ENCODE results near the gene LYSMD4.
"Not testable (repeated sequence)": the region's sequence is repeated elsewhere in the genome, so short reads cannot be mapped to it uniquely, and the experiment has no call there.

LYSMD4 gene

DNA sequence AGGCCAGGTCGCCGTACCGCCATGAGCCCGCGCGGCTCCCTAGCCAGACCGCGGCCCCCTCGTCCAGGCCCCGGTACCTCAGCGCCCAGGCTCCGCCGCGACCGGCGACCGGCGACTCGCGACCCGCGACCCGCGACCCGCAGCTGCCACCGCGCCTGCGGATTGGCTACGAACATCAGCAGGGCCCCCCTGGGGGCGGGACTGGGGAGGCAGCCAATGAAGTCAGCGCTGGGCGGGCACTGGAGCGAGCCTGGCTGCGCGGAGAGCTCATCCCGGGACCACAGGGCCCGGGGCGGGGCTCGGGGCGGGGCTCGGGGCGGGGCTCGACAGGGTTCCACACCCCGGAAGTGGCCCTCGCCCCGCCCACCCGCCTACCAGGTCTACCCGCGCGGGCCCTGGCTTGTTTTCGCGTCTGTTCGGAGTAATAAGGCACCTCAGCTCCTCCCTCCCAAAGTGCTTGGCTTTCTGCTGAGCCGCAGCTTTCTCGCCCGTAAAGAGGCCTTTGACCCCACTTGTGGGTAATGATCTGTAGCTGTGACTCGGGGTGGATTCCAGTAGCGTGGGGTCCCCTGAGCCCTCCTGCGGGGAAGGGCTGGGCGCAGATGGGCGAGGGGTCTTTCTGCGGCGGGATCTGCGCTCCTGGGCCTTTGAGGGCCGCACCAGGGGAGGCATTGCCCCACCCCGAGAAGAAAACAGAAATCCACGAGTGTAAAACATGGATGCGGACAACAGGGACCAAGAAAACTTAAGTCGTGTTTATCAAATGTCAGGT is at the start of gene LYSMD4:
TSS of gene LYSMD4 (minus strand) at position 170 of the 772 bp plus-strand sequence. CDS start 1,438 bp downstream, outside the sequence.
- no CpG with 5 or more reads among the region's 69 CpGs for WGBS (ENCODE audit: insufficient coverage, insufficient read length)
- H3K27ac ChIP-seq (ENCODE audit: low read length) = no peak within 1 kb of the TSS

DNA sequence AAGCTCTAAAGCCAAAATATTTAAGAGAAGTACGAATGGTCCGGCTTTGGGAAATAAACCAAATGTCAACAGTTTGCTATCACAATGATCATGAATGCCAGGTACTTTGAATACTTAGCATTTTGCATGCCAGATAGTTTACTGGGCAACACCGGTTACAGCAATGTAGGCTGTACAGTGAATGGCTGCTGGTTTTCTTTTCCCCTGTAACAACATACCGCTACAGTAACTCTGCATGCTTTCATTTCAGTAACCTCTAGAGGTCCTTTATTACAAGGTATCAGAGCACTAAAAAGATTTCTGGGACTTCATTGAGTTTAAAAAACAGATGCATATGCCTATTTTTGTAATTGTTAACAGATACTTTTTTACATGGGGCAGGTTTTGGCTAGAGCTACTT is 48.8 kb upstream of the LYSMD4 start:
- not testable (repeated sequence) for H3K4me3 ChIP-seq (ENCODE audit: low read length); DNase-seq (ENCODE audit: low read depth, low spot score); H3K9me3 ChIP-seq (ENCODE audit: control insufficient read depth, insufficient read depth, low read length); H3K27ac ChIP-seq (ENCODE audit: low read length); H3K36me3 ChIP-seq (ENCODE audit: control insufficient read depth, insufficient read depth, low read length); H3K27me3 ChIP-seq (ENCODE audit: control insufficient read depth, insufficient read depth, low read length); H3K4me1 ChIP-seq (ENCODE audit: control insufficient read depth, insufficient read depth, low read length)
- no CpG with 5 or more reads among the region's 4 CpGs for WGBS (ENCODE audit: insufficient coverage, insufficient read length)

More for the DNA sequence above, at the start of gene LYSMD4:
- H3K4me3 ChIP-seq (ENCODE audit: low read length) = peak within 1 kb of the TSS; percentile 98
- H3K27me3 ChIP-seq (ENCODE audit: control insufficient read depth, insufficient read depth, low read length) = peaks cover 2% of the 10 kb centered on the region; the same call in 1 of the 2 replicates
- no peaks in the 10 kb centered on the region for H3K9me3 ChIP-seq (ENCODE audit: control insufficient read depth, insufficient read depth, low read length)
- H3K4me1 ChIP-seq (ENCODE audit: control insufficient read depth, insufficient read depth, low read length) = no peaks in the 10 kb centered on the region
- H3K36me3 ChIP-seq (ENCODE audit: control insufficient read depth, insufficient read depth, low read length) = no peaks in the 10 kb centered on the region
- peak; percentile 82 for DNase-seq (ENCODE audit: low read depth, low spot score)

DNA sequence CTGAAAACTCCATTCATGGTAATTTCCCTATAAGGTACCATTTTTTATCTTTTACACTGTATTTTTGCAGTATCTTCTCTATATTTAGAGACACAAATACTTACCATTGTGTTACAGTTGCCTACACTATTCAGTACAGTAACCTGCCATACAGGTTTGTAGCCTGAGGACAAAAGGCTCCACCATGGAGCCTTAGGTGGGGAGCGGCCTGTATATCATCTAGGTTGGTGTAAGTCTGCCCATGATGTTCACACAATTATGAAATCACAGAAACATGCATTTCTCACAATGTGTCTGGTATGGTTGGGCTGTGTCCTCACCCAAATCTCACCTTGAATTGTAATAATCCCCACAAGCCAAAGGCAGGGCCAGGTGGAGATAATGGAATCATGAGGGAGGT is 43.9 kb upstream of the LYSMD4 start:
- H3K4me1 ChIP-seq (ENCODE audit: control insufficient read depth, insufficient read depth, low read length) = no peaks in the 10 kb centered on the region

DNA sequence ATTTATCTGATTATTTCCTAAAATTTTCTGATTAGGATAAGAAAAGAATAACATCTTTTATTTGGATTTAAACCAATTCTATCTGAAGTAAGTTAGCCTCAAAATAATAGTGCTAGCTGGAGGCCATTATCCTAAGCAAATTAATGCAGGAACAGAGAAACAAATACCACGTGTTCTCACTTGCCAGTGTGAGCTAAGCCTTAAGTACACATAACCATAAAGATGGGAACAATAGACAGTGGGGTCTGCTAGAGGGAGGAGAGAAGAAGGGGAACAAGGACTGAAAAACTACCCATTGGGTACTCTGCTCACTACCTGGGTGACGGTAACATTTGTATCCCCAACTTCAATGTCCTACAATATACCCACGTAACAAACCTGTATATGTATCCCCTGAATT is 31.3 kb upstream of the LYSMD4 start:
- Histone ChIP-seq H3K4me1 (ENCODE audit: control insufficient read depth, insufficient read depth, low read length) (no peaks in the 10 kb centered on the region), H3K4me3 (ENCODE audit: low read length) (no peak overlapping the region), H3K27ac (ENCODE audit: low read length) (no peak overlapping the region), H3K27me3 (ENCODE audit: control insufficient read depth, insufficient read depth, low read length) (no peaks in the 10 kb centered on the region), H3K9me3 (ENCODE audit: control insufficient read depth, insufficient read depth, low read length) (no peaks in the 10 kb centered on the region), H3K36me3 (ENCODE audit: control insufficient read depth, insufficient read depth, low read length) (no peaks in the 10 kb centered on the region)
- DNase-seq (ENCODE audit: low read depth, low spot score) = no peak
- no CpG with 5 or more reads among the region's 3 CpGs for WGBS (ENCODE audit: insufficient coverage, insufficient read length)

More for the DNA sequence above, 43.9 kb upstream of the LYSMD4 start:
- WGBS (ENCODE audit: insufficient coverage, insufficient read length) = no CpG with 5 or more reads among the region's 1 CpG
- H3K27ac ChIP-seq (ENCODE audit: low read length) = no peak overlapping the region
- no peak overlapping the region for H3K4me3 ChIP-seq (ENCODE audit: low read length)
- no peaks in the 10 kb centered on the region for H3K9me3 ChIP-seq (ENCODE audit: control insufficient read depth, insufficient read depth, low read length)
- no peaks in the 10 kb centered on the region for H3K36me3 ChIP-seq (ENCODE audit: control insufficient read depth, insufficient read depth, low read length)
- no peaks in the 10 kb centered on the region for H3K27me3 ChIP-seq (ENCODE audit: control insufficient read depth, insufficient read depth, low read length)
- no peak for DNase-seq (ENCODE audit: low read depth, low spot score)

DNA sequence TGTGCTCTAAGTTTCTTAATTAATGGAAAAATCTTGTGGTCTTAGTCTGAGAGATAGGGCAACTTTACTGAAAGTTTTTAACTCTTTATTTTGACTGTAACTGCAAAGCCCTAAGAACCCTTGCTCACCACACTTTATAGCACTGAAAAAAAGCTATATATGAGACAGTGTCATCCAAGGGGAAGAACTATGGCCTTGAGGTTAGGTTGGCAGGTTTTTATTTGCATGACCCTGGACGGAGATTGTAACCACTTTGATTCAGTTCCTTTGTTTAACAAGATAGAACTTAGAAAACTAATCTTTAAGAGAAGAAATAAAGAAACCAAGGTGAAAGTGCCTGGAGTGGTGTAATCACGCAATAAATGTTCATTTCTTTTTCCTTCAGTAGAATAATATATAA is 30.6 kb upstream of the LYSMD4 start:
- no peaks in the 10 kb centered on the region for H3K9me3 ChIP-seq (ENCODE audit: control insufficient read depth, insufficient read depth, low read length)
- no peaks in the 10 kb centered on the region for H3K4me1 ChIP-seq (ENCODE audit: control insufficient read depth, insufficient read depth, low read length)
- H3K27ac ChIP-seq (ENCODE audit: low read length) = no peak overlapping the region
- no CpG with 5 or more reads among the region's 2 CpGs for WGBS (ENCODE audit: insufficient coverage, insufficient read length)
- H3K4me3 ChIP-seq (ENCODE audit: low read length) = no peak overlapping the region
- H3K27me3 ChIP-seq (ENCODE audit: control insufficient read depth, insufficient read depth, low read length) = no peaks in the 10 kb centered on the region
- no peaks in the 10 kb centered on the region for H3K36me3 ChIP-seq (ENCODE audit: control insufficient read depth, insufficient read depth, low read length)
- DNase-seq (ENCODE audit: low read depth, low spot score) = no peak

DNA sequence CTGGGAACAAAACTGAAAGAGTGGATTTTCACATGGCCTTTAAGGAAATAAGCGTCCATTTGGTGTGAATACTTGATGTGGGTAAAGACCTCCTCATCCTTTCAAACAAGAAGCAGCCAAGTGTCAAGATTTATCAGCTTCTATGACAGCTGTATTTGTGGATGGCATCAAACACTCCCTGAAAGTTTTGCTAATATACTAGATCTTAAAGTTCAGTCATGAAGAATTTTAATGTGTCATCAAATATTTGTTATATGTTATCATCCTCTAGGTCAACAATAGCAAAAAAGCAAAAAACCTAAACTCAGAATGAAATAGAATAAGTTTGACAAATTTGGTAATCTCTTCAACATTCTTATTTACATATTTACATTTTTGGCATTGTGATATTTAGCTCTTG is 29.1 kb upstream of the LYSMD4 start:
- no peaks in the 10 kb centered on the region for H3K4me1 ChIP-seq (ENCODE audit: control insufficient read depth, insufficient read depth, low read length)
- WGBS (ENCODE audit: insufficient coverage, insufficient read length) = no CpG with 5 or more reads among the region's 1 CpG
- H3K9me3 ChIP-seq (ENCODE audit: control insufficient read depth, insufficient read depth, low read length) = no peaks in the 10 kb centered on the region
- H3K4me3 ChIP-seq (ENCODE audit: low read length) = no peak overlapping the region
- no peak for DNase-seq (ENCODE audit: low read depth, low spot score)
- no peaks in the 10 kb centered on the region for H3K27me3 ChIP-seq (ENCODE audit: control insufficient read depth, insufficient read depth, low read length)
- no peak overlapping the region for H3K27ac ChIP-seq (ENCODE audit: low read length)
- H3K36me3 ChIP-seq (ENCODE audit: control insufficient read depth, insufficient read depth, low read length) = no peaks in the 10 kb centered on the region

DNA sequence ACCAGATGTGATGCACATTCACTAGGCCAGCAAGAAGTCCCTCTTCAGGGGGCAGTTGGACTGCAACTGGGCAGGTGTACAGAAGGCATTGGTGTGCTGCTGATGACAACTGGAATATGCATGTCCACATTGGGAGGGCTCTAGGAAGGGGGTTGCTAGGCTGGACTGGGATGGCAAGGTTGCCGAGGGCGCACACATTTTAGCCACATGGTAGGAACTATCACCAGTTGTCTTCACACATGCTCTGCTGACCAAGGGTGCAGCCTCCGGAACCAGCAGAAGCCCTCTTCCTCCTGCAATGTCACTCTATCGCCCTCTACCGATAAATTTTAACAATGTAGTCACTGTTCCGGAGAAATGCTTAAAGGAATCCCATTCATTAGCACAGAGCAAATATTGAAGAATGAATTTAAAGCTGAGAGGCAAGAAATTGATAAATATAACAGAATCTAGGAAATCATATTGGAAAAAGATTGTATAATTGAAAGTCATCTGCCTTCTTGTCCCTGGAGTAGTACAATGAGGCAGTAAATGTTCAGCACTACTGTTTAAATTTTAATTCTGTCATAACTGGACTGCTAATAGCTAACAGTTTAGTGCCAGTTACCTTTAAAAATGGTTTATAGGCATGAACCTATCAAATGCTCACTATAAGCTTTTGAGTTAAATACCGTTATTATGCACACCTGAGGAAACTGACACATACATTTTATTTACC is 22.6 kb upstream of the LYSMD4 start:
- DNase-seq (ENCODE audit: low read depth, low spot score) = no peak
- H3K4me3 ChIP-seq (ENCODE audit: low read length) = no peak overlapping the region
- H3K27me3 ChIP-seq (ENCODE audit: control insufficient read depth, insufficient read depth, low read length) = no peaks in the 10 kb centered on the region
- no peaks in the 10 kb centered on the region for H3K9me3 ChIP-seq (ENCODE audit: control insufficient read depth, insufficient read depth, low read length)
- WGBS (ENCODE audit: insufficient coverage, insufficient read length) = no CpG with 5 or more reads among the region's 7 CpGs
- no peak overlapping the region for H3K27ac ChIP-seq (ENCODE audit: low read length)
- no peaks in the 10 kb centered on the region for H3K4me1 ChIP-seq (ENCODE audit: control insufficient read depth, insufficient read depth, low read length)
- H3K36me3 ChIP-seq (ENCODE audit: control insufficient read depth, insufficient read depth, low read length) = no peaks in the 10 kb centered on the region

DNA sequence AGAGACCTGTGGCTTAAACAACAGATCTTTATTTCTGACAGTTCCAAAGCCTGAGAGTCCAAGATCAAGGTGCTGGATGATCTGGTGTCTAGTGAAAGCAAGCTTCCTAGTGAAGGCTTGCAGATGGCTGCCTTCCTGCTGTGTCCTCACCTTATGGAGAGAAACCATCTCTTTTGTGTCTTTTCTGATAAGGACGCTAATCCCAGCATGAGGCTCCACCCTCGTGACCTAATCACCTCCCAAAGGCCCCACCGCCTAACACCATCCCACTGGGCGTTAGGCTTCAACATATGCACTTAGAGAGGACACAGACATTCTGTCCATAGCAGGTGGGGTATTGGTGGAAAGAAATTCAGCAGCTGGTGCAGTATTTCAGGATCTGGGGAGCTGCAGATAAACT is 19.8 kb upstream of the LYSMD4 start:
- no peaks in the 10 kb centered on the region for H3K36me3 ChIP-seq (ENCODE audit: control insufficient read depth, insufficient read depth, low read length)
- DNase-seq (ENCODE audit: low read depth, low spot score) = no peak
- no peaks in the 10 kb centered on the region for H3K27me3 ChIP-seq (ENCODE audit: control insufficient read depth, insufficient read depth, low read length)
- no peaks in the 10 kb centered on the region for H3K9me3 ChIP-seq (ENCODE audit: control insufficient read depth, insufficient read depth, low read length)
- no peak overlapping the region for H3K4me3 ChIP-seq (ENCODE audit: low read length)
- WGBS (ENCODE audit: insufficient coverage, insufficient read length) = no CpG with 5 or more reads among the region's 4 CpGs
- H3K4me1 ChIP-seq (ENCODE audit: control insufficient read depth, insufficient read depth, low read length) = no peaks in the 10 kb centered on the region
- H3K27ac ChIP-seq (ENCODE audit: low read length) = no peak overlapping the region

DNA sequence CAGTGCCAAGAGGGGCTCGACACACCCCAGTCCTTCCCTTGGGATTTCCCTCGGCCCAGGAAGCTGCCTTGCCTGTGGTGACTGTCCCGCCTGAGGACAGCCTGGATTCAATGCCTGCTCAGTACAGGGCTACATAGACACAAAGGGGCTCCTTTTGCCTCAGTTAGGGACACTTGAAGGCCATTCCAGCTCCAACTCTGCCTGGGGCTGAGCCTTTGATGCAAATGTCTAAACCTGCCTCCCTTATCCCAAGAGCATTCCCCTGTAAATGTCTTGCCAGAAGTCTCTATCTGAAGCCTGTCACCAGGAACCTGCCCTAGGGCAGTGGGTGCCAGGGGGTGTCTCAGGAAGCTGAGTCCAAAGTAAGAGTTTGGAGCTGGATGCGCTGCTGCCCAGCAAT is 19.3 kb upstream of the LYSMD4 start:
- Histone ChIP-seq H3K4me1 (ENCODE audit: control insufficient read depth, insufficient read depth, low read length) (no peaks in the 10 kb centered on the region), H3K9me3 (ENCODE audit: control insufficient read depth, insufficient read depth, low read length) (no peaks in the 10 kb centered on the region), H3K27me3 (ENCODE audit: control insufficient read depth, insufficient read depth, low read length) (no peaks in the 10 kb centered on the region), H3K36me3 (ENCODE audit: control insufficient read depth, insufficient read depth, low read length) (no peaks in the 10 kb centered on the region), H3K27ac (ENCODE audit: low read length) (no peak overlapping the region), H3K4me3 (ENCODE audit: low read length) (no peak overlapping the region)
- no peak for DNase-seq (ENCODE audit: low read depth, low spot score)
- WGBS (ENCODE audit: insufficient coverage, insufficient read length) = no CpG with 5 or more reads among the region's 4 CpGs

DNA sequence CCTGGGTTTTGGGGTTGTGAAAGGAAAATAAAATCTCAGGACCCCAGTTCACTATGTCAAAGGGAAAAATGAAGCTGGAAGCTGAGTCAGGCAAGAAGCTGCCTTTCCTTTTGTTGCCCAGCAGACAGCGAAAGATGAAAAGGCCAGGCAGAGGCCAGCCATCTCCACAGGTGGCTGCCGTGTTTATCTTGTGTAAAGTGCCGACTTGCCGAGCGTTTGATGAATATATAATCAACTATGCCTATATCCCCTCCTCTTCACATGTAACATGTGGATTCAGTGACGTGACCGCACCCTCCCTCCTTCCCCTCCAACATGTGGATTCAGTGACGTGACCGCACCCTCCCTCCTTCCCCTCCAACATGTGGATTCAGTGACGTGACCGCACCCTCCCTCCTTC is 17.1 kb upstream of the LYSMD4 start:
- WGBS (ENCODE audit: insufficient coverage, insufficient read length) = no CpG with 5 or more reads among the region's 11 CpGs

More for the DNA sequence above, 17.1 kb upstream of the LYSMD4 start:
- H3K36me3 ChIP-seq (ENCODE audit: control insufficient read depth, insufficient read depth, low read length); H3K4me1 ChIP-seq (ENCODE audit: control insufficient read depth, insufficient read depth, low read length); H3K27me3 ChIP-seq (ENCODE audit: control insufficient read depth, insufficient read depth, low read length); H3K27ac ChIP-seq (ENCODE audit: low read length); H3K4me3 ChIP-seq (ENCODE audit: low read length); H3K9me3 ChIP-seq (ENCODE audit: control insufficient read depth, insufficient read depth, low read length); DNase-seq (ENCODE audit: low read depth, low spot score): not testable (repeated sequence)

All from iPS DF 6.9 (cell line).